GM21786 (cell line): ENCODE results near the gene EFEMP1.
"Not testable (repeated sequence)": the region's sequence is repeated elsewhere in the genome, so short reads cannot be mapped to it uniquely, and the experiment has no call there.

Source experiments
- ATAC-seq: cut with Tn5 transposase; IDR thresholded peaks from one replicate; pipeline ENCODE4 v1.9.1; 2021; ENCODE audit not compliant: unreplicated experiment

Gene EFEMP1

GRCh38 chr2:55869637-55870325, 53.8 kb downstream of the EFEMP1 start:
- ATAC-seq = no peak

DNA sequence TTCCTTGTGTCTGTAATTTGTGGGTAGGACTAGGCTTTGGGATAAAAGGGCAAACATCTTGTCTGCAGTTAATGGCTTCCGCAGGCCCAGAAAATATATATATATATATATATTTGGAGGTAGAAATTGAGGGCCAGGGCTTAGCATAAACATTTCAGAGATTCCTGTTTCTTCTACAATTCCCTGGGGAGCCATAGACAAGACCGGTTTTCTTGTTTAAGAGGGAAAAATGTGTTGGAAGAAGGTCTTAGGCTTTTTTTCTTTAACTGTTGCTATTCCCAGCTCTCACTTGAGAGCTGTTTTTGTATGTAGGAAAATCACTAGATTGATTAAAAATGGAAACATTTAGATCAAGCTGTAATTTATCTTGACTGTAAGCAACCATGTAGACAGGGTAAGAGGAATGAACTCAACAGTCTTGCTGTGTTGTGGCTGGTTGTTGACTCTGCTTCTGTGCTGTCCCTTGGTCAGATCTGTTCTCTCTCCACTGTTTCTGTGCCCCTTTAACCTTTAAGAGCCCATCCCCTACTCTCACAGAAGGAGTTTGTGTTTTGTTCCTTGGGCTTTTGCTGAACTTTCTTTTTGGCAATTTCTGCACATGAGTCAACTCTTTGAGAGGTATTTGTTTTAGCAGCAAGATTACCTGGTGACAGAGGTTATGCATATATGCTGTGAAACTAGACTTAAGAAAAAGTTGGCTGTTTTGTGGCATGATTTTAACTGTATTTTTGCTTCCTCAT, 58.3 kb downstream of the EFEMP1 start:
- ATAC-seq = no peak

DNA sequence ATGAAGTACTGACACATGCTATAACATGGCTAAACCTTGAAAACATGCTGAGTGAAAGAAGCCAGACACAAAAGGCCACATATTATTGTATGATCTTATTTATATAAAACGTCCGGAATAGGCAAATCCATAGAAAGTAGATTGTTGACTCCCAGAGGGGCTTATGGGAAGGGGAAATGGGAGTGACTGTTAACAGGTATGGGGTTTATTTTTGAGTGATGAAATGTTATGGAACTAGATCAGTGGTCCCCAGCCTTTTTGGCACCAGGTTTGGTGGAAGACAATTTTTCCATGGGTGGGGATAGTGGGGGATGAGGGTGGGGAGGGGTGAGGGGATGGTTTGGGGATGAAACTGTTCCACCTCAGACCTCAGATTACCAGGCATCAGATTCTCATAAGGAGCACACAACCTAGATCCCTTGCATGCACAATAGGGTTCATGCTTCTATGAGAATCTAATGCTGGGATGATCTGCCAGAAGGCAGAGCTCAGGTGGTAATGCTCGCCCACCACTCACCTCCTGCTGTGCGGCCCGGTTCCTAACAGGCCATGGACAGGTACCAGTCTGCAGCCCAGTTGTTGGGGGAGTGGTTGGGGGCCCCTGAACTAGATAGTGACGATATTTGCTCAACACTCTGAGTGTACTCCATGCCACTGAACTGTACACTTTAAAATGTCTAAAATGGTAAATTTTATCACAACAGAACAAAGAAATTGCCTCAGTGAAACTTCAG, 59.1 kb downstream of the EFEMP1 start:
- ATAC-seq = no peak

DNA sequence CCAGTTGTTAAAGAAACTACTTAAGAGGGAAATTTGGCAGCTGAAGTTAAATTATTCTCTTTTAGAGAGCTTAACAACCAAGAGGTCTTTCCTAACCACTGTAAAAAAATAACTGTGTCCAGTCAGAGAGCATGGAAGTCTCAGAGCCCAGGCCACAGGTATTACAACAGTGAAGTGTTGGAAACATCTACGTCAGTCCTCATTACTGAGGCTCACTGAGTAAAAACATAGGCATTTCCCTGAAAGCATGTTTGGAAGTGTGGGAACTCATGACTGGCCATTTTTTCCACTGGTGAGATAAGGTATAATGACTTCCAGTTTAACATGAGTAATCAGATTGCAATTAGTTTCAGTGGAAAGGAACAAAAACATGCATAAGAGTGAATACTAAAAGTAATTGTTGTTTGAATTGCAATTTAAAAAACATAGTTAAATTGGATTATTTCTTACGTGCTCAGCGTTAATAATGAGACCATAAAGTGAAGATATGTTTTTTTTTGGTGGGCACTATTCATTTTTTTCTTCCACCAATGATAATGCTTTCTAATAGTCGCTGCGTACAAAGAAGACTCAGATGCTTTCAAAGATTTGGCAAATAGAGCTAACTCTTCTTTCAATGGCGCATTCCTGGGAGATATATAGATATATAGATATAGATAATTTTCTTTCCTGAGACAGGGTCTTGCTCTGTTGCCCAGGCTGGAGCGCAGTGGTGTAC, 60.8 kb downstream of the EFEMP1 start:
- ATAC-seq = no peak

DNA sequence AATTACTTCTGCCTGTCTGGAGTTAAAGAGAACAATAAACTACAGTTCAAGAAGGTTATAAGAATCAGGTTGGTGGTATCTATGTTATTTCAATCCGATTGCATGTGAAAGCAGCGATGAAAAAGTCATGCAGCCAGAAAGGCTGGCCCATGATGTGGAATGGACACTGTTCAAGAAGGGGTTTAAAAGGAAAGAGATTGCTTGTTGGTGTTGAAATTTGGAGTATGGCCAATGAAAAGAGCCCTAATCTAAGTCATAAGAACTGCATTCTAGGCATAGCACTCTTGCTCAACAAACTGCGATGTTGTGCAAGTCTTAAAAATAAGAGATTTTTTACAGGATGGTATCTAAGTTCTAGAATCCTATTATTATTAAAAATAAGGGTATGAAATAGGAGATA, 61.3 kb downstream of the EFEMP1 start:
- no peak for ATAC-seq

GRCh38 chr2:55861733-55862132, 61.8 kb downstream of the EFEMP1 start:
- no peak for ATAC-seq

GRCh38 chr2:55860832-55861231, 62.8 kb downstream of the EFEMP1 start:
- ATAC-seq = no peak

- no peak for ATAC-seq
Observed at GRCh38 chr2:55859875-55860274, 63.7 kb downstream of the EFEMP1 start.

DNA sequence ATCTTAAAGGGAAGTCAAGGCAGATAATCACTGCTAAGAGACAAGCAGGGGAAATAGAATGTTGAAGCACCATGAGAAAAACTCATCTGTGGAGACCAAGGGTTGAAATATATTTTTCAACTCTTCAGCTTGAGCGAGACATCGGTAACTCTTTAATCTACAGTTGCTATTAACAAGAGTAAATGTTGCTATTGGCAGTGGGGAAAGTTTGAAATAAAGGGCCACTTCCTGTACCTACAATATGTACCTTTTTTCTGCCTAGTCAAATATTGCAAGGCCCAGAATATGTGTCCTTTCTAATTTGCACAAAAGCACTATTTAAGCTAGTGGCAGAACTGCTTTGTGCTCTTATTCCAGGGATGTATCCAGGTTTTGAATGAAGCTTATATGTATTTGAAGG, 65.8 kb downstream of the EFEMP1 start:
- ATAC-seq = no peak

- no peak for ATAC-seq
Observed at GRCh38 chr2:55856936-55857335, 66.6 kb downstream of the EFEMP1 start.

GRCh38 chr2:55848096-55848495, 75.5 kb downstream of the EFEMP1 start:
- ATAC-seq = no peak

DNA sequence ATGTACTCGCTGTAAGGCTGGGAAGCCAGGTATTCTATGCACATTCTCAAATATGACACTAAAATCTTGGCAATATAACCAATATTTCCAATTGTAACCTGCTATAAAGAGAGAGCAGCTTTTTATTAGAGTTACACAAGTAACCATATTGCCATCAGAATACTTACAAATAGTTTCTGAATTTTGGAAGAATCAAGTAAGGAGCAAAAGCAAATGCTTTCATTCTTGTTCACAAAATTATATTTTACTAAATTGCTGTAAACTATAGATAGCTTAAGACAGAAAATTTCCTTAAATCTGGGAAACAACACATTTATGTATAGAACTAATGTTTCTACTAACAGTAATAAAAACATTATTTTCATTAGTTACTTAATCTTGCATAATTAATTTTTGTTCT, 77.2 kb downstream of the EFEMP1 start:
- no peak for ATAC-seq

GRCh38 chr2:55844986-55845385, 78.6 kb downstream of the EFEMP1 start:
- ATAC-seq = no peak

DNA sequence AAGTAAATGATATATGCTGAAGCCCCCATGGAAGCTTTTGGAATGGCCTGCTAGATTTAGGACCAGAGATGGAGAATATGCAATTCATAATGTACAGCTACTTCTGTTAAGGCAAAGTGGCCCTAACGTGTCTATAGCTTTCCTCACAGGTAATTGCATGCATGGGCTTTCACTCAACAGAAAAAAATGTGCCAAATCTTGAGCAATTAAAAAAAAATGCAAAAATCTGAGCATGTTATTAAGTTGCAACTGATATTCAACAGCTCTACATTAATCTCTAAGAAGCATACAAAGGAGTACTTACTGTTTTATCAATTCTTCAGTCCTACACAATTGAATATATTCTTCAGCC, 79.6 kb downstream of the EFEMP1 start:
- no peak for ATAC-seq

DNA sequence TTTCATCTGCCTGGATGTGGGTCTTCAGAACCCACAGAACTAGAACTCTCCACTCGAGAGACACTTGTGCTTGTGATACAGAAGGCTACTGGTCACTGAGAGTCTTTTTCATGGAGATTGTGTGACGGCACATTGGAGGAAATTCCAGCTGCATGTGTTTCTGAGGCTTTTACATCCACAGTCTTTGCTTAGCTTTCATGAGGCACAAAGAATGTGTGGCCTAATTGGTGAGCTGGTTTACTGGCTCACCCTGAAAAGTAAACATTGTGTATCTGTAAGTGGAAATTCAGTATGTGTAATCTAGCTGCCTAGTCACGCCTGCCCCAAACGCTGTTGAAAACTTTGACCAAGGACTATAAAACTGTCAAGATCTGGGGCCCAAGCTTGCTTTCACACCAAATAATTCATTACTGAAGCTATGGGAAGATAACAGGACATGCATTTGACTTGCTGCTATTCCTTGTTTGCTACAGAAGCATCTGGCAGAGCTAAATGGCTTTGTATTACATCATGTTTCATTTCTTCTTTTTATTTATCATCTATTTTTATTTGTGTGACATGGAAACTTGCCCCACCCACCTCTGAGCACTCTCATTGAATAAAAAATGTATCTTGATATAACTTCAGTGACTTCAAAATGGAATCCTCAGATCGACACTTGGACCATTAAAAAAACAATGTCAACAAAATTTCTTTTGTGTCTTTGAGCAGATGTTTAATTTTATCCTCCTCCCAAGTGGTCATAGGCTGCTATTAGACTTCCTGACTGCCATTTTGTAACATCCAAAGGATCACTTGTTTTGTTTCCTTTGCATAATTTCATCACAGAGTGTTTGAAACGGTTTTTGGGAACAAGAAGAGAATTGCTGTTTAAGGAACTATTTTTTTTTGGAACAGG, 80.2 kb downstream of the EFEMP1 start:
- ATAC-seq = no peak

- ATAC-seq = no peak
Observed at GRCh38 chr2:55842046-55842445, 81.5 kb downstream of the EFEMP1 start.

GRCh38 chr2:55840460-55840859, 83.1 kb downstream of the EFEMP1 start:
- ATAC-seq = no peak

DNA sequence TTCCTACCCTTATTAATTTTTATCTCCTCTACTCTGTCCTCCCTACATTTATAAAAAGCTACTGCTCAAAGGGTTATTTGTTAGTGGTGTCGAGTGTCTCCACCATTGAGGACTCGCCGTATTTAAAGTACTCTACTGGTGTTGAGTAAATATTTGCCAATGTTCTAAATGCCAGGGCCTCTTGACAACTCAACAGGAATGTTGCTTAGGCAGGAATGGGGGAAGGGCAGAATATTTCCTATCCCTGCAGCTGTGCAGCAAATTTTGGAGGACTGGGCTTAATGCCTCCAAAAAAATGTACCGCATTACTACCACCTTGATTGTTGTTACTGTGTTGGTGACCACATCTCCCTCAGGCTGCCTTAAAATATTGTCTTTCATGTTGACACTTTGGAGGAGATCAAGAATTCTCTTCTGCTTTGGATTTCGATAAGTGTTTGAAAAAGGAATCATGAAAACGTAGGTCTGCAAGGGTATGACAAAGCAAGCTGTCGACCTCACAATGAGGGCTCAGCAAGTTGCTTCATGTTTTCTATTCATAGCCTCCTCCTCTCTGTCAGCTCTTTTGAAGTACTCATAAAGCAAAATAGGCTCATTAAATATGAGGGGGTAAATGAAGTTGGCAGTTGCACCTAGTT, 84.3 kb downstream of the EFEMP1 start:
- no peak for ATAC-seq

- no peak for ATAC-seq
Observed at GRCh38 chr2:55838653-55839052, 84.9 kb downstream of the EFEMP1 start.

- not testable (repeated sequence) for ATAC-seq
Observed at GRCh38 chr2:55838117-55838516, 85.5 kb downstream of the EFEMP1 start.
